Thyroid gland (tissue), 4 donors: ENCODE measurements around the gene MAGI1.

Experiments
- POLR2A ChIP-seq, 2 donors: fragments of 450-650 bp; IDR thresholded peaks; one replicate each; pipeline ENCODE4 v1.6.1; 2017; ENCODE audit warnings: antibody characterized with exemption in 2 of 2, mild to moderate bottlenecking in 2 of 2, moderate library complexity in 1 of 2
- TF ChIP-seq, protein P1 (sequence below), 6 experiments: fragments of 200-600 bp in 3 of 6; fragments of 450-650 bp in 3 of 6; sonication (generic) in 3 of 6; IDR thresholded peaks; one replicate each; pipeline ENCODE4 v1.5.1; 2016 to 2019; ENCODE audit warnings: antibody characterized with exemption in 6 of 6, mild to moderate bottlenecking in 2 of 6, inconsistent platforms in 1 of 6, moderate library complexity in 1 of 6

DNA sequence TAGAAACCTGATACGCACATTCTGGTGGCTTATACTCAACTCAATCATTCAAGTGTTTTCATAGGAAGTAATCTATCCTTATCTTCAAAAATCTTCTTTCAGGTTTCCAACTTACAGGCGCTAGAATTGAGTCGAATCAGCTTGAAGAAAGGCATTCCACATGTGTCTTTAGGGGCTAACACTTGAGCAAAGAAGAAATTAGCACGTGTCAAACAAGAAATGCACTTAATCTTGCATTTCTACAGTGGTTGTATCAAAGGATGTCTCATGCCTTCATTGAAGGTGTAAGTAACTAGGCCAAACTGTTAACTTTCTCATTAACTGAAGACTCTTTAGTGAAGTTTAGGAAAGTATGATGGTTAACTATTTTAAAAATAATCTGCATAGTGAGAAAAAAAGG, 557.6 kb downstream of the MAGI1 start:
- TF ChIP-seq, protein P1, sequence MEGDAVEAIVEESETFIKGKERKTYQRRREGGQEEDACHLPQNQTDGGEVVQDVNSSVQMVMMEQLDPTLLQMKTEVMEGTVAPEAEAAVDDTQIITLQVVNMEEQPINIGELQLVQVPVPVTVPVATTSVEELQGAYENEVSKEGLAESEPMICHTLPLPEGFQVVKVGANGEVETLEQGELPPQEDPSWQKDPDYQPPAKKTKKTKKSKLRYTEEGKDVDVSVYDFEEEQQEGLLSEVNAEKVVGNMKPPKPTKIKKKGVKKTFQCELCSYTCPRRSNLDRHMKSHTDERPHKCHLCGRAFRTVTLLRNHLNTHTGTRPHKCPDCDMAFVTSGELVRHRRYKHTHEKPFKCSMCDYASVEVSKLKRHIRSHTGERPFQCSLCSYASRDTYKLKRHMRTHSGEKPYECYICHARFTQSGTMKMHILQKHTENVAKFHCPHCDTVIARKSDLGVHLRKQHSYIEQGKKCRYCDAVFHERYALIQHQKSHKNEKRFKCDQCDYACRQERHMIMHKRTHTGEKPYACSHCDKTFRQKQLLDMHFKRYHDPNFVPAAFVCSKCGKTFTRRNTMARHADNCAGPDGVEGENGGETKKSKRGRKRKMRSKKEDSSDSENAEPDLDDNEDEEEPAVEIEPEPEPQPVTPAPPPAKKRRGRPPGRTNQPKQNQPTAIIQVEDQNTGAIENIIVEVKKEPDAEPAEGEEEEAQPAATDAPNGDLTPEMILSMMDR (IDR thresholded peaks at IDR 0.05) = no peak
- TF ChIP-seq POLR2A (IDR thresholded peaks at IDR 0.05) = no peak
